ENCODE measurements around the gene RRP1B. TPM values are rescaled to one million over a fixed set of nuclear protein-coding genes. Genes with fewer than 3 reads are reported as not detected.

RRP1B gene
- polyA plus RNA-seq, 1 donor from 2014 or later, result 20.3 TPM

- Histone ChIP-seq H3K27ac (ENCODE audit: low read length) (no peak overlapping the region), H3K4me2 (ENCODE audit: low read length) (no peak overlapping the region), H3K79me2 (replicated peaks; ENCODE audit: insufficient read depth, low read length) (no peaks in the 10 kb centered on the region), H2AFZ (ENCODE audit: low read depth, low read length) (peak overlapping the region; percentile 40), H4K20me1 (ENCODE audit: insufficient read depth) (no peaks in the 10 kb centered on the region), H3K9ac (ENCODE audit: low read length) (peak overlapping the region; percentile 75), H3K27me3 (ENCODE audit: insufficient read depth, low read depth, low read length) (no peaks in the 10 kb centered on the region), H3F3A (ENCODE audit: insufficient read depth, low read length, poor library complexity, severe bottlenecking) (no peaks in the 10 kb centered on the region), H3K9me2 (ENCODE audit: insufficient read depth, low read length) (no peaks in the 10 kb centered on the region), H3K9me3 (ENCODE audit: low read length) (no peaks in the 10 kb centered on the region), H3K36me3 (ENCODE audit: insufficient read depth, low read length) (no peaks in the 10 kb centered on the region), H3K4me3 (ENCODE audit: low read length) (peak overlapping the region; percentile 92)
- TF ChIP-seq REST (IDR thresholded peaks at IDR 0.05; ENCODE audit: borderline replicate concordance) (no peak), EZH2 (IDR thresholded peaks at IDR 0.05; ENCODE audit: borderline replicate concordance, insufficient read depth, low read length, poor library complexity, severe bottlenecking) (no peak), POLR2AphosphoS5 (IDR thresholded peaks at IDR 0.05) (no peak), RAD21 (conservative IDR thresholded peaks at IDR 0.05) (no peak), MXI1 (conservative IDR thresholded peaks at IDR 0.05; ENCODE audit: poor library complexity, severe bottlenecking) (no peak), EP300 (conservative IDR thresholded peaks at IDR 0.05; ENCODE audit: poor library complexity, severe bottlenecking) (no peak), CTCF (IDR thresholded peaks at IDR 0.05; ENCODE audit: poor library complexity, severe bottlenecking) (no peak), TAF1 (IDR thresholded peaks at IDR 0.05; ENCODE audit: low read depth) (no peak), SMC3 (conservative IDR thresholded peaks at IDR 0.05; ENCODE audit: poor library complexity) (no peak)
Measured at GRCh38 chr21:43717967-43718871, 58.9 kb downstream of the RRP1B start.

- H3K9ac ChIP-seq (ENCODE audit: low read length), result peak within 1 kb of the TSS; percentile 75
- H3K4me2 ChIP-seq (ENCODE audit: low read length), result peak within 1 kb of the TSS; percentile 84
- no peaks in the 10 kb centered on the region for H3K9me2 ChIP-seq (ENCODE audit: insufficient read depth, low read length)
- peak within 1 kb of the TSS; percentile 92 for H3K4me3 ChIP-seq (ENCODE audit: low read length)
- no peaks in the 10 kb centered on the region for H3F3A ChIP-seq (ENCODE audit: insufficient read depth, low read length, poor library complexity, severe bottlenecking)
- H3K9me3 ChIP-seq (ENCODE audit: low read length), result no peaks in the 10 kb centered on the region
- H3K36me3 ChIP-seq (ENCODE audit: insufficient read depth, low read length), result no peaks in the 10 kb centered on the region
- peak within 1 kb of the TSS; percentile 53 for H3K27ac ChIP-seq (ENCODE audit: low read length)
- TF ChIP-seq RAD21 (conservative IDR thresholded peaks at IDR 0.05) (peak; percentile 25), SMC3 (conservative IDR thresholded peaks at IDR 0.05; ENCODE audit: poor library complexity) (peak; percentile 21), POLR2AphosphoS5 (IDR thresholded peaks at IDR 0.05) (no peak), EP300 (conservative IDR thresholded peaks at IDR 0.05; ENCODE audit: poor library complexity, severe bottlenecking) (peak; percentile 43), CTCF (IDR thresholded peaks at IDR 0.05; ENCODE audit: poor library complexity, severe bottlenecking) (no peak), REST (IDR thresholded peaks at IDR 0.05; ENCODE audit: borderline replicate concordance) (peak; percentile 67), MXI1 (conservative IDR thresholded peaks at IDR 0.05; ENCODE audit: poor library complexity, severe bottlenecking) (peak; percentile 68), EZH2 (IDR thresholded peaks at IDR 0.05; ENCODE audit: borderline replicate concordance, insufficient read depth, low read length, poor library complexity, severe bottlenecking) (no peak), TAF1 (IDR thresholded peaks at IDR 0.05; ENCODE audit: low read depth) (peak; percentile 55)
- no peaks in the 10 kb centered on the region for H4K20me1 ChIP-seq (ENCODE audit: insufficient read depth)
- H3K79me2 ChIP-seq (replicated peaks; ENCODE audit: insufficient read depth, low read length), result no peaks in the 10 kb centered on the region
- peak within 1 kb of the TSS; percentile 45 for H2AFZ ChIP-seq (ENCODE audit: low read depth, low read length)
- no peaks in the 10 kb centered on the region for H3K27me3 ChIP-seq (ENCODE audit: insufficient read depth, low read depth, low read length)
Measured at GRCh38 chr21:43718872-43719747, 59.8 kb downstream of the RRP1B start, which contains the start of gene PDXK. Gene PDXK (plus strand): TSS chr21:43719129. CDS start chr21:43719295, 166 bp downstream.
